Liver (tissue), 9 donors: ENCODE results near the gene ST7. TPM values are rescaled to one million over a fixed set of nuclear protein-coding genes. Genes with fewer than 3 reads are reported as not detected.

Experiments
- DNase-seq: peaks from one replicate; pipeline ENCODE4 v3.0.0-alpha.2; 2017; ENCODE audit warnings: low spot score
- H3K27ac ChIP-seq, 2 donors: one replicate each; pipeline ENCODE4 v1.7.0; 2013; ENCODE audit warnings: inconsistent platforms in 2 of 2, low read length in 2 of 2, control low read depth in 1 of 2, low read depth in 1 of 2, mild to moderate bottlenecking in 1 of 2
- H3K27me3 ChIP-seq, 4 donors: one replicate each; pipeline versions ENCODE4 v1.6.1 to v1.7.0; 2013; ENCODE audit warnings: low read length in 3 of 4, inconsistent platforms in 1 of 4, mild to moderate bottlenecking in 1 of 4, moderate library complexity in 1 of 4; ENCODE audit not compliant: control insufficient read depth in 4 of 4, insufficient read depth in 4 of 4
- H3K36me3 ChIP-seq, 4 donors: one replicate each; pipeline versions ENCODE4 v1.6.1 to v1.7.0; 2013; ENCODE audit warnings: low read length in 3 of 4, mild to moderate bottlenecking in 3 of 4, low read depth in 1 of 4, moderate library complexity in 1 of 4; ENCODE audit not compliant: control insufficient read depth in 4 of 4, insufficient read depth in 3 of 4
- H3K4me1 ChIP-seq, 4 donors: one replicate each; pipeline versions ENCODE4 v1.6.1 to v1.7.0; 2013; ENCODE audit warnings: low read length in 3 of 4, mild to moderate bottlenecking in 3 of 4, moderate library complexity in 1 of 4; ENCODE audit not compliant: control insufficient read depth in 4 of 4, insufficient read depth in 4 of 4
- H3K4me3 ChIP-seq, 3 donors: one replicate each; pipeline versions ENCODE4 v1.6.1 to v1.7.0; 2013; ENCODE audit warnings: low read length in 3 of 3, control low read depth in 1 of 3, low read depth in 1 of 3, mild to moderate bottlenecking in 1 of 3
- H3K9ac ChIP-seq, 2 donors: one replicate each; pipeline ENCODE4 v1.7.0; 2013; ENCODE audit warnings: low read length in 2 of 2, mild to moderate bottlenecking in 2 of 2, moderate library complexity in 2 of 2, control low read depth in 1 of 2, low read depth in 1 of 2
- H3K9me3 ChIP-seq, 4 donors: one replicate each; pipeline versions ENCODE4 v1.6.1 to v1.7.0; 2013; ENCODE audit warnings: low read length in 3 of 4; ENCODE audit not compliant: control insufficient read depth in 4 of 4
- ATF3 ChIP-seq: IDR thresholded peaks from 2 replicates; pipeline ENCODE4 v1.6.1; 2016; ENCODE audit warnings: antibody characterized with exemption
- CTCF ChIP-seq: fragments of 150-350 bp; IDR thresholded peaks from 2 replicates; pipeline ENCODE4 v1.5.1; 2017; ENCODE audit warnings: improper control_type of control experiment, low read depth, low read length; ENCODE audit not compliant: missing input control
- EGR1 ChIP-seq, 2 donors: IDR thresholded peaks; 2 replicates each; pipeline ENCODE4 v1.6.1; 2016 to 2018; ENCODE audit warnings: antibody characterized with exemption in 2 of 2, low read depth in 2 of 2
- FOXA1 ChIP-seq: IDR thresholded peaks from 2 replicates; pipeline ENCODE4 v1.6.1; 2016; ENCODE audit warnings: antibody characterized with exemption
- GABPA ChIP-seq, 2 donors: IDR thresholded peaks in 1 of 2; conservative IDR thresholded peaks in 1 of 2; 2 replicates each; pipeline ENCODE4 v1.6.1; 2016; ENCODE audit warnings: antibody characterized with exemption in 2 of 2, mild to moderate bottlenecking in 1 of 2, moderate library complexity in 1 of 2
- HNF4A ChIP-seq, 2 donors: conservative IDR thresholded peaks; 2 replicates each; pipeline ENCODE4 v1.6.1; 2016; ENCODE audit warnings: antibody characterized with exemption in 2 of 2, mild to moderate bottlenecking in 2 of 2
- HNF4G ChIP-seq: IDR thresholded peaks from 2 replicates; pipeline ENCODE4 v1.6.1; 2016; ENCODE audit warnings: antibody characterized with exemption
- JUND ChIP-seq, 2 donors: IDR thresholded peaks; 2 replicates each; pipeline ENCODE4 v1.6.1; 2016; ENCODE audit warnings: antibody characterized with exemption in 2 of 2
- MAX ChIP-seq: IDR thresholded peaks from 2 replicates; pipeline ENCODE4 v1.6.1; 2016; ENCODE audit warnings: antibody characterized with exemption
- RAD21 ChIP-seq, 2 donors: IDR thresholded peaks; 2 replicates each; pipeline ENCODE4 v1.6.1; 2016; ENCODE audit warnings: antibody characterized with exemption in 2 of 2, mild to moderate bottlenecking in 2 of 2
- REST ChIP-seq: IDR thresholded peaks from 2 replicates; pipeline ENCODE4 v1.6.1; 2016; ENCODE audit warnings: antibody characterized with exemption, mild to moderate bottlenecking
- RXRA ChIP-seq, 2 donors: IDR thresholded peaks; 2 replicates each; pipeline ENCODE4 v1.6.1; 2017 to 2018; ENCODE audit warnings: antibody characterized with exemption in 2 of 2, mild to moderate bottlenecking in 1 of 2
- SP1 ChIP-seq: IDR thresholded peaks from 2 replicates; pipeline ENCODE4 v1.6.1; 2018; ENCODE audit warnings: antibody characterized with exemption, mild to moderate bottlenecking
- TAF1 ChIP-seq: conservative IDR thresholded peaks from 2 replicates; pipeline ENCODE4 v1.6.1; 2016; ENCODE audit warnings: antibody characterized with exemption, mild to moderate bottlenecking
- YY1 ChIP-seq: IDR thresholded peaks from 2 replicates; pipeline ENCODE4 v1.6.1; 2016; ENCODE audit warnings: antibody characterized with exemption, mild to moderate bottlenecking
- ZBTB33 ChIP-seq: IDR thresholded peaks from 2 replicates; pipeline ENCODE4 v1.6.1; 2016; ENCODE audit warnings: antibody characterized with exemption
- WGBS: extraction: QIAGEN DNeasy Blood & Tissue Kit; methylation state at CpG from one replicate; pipeline ENCODE4 v1.1.7; 2013; 5-methylcytosine and 5-hydroxymethylcytosine counted together
- polyA plus RNA-seq, 2 donors: library from polyadenylated mRNA; stranded (reverse) in 1 of 2; unstranded in 1 of 2; fragments of 200-250 nt in 1 of 2; fragments of >200 nt in 1 of 2; fragmentation: Nextera tagmentation in 1 of 2; extraction: Ambion mirVana in 1 of 2; gene quantifications; one replicate each; pipeline versions ENCODE4 v1.2.1 to v1.2.3, GENCODE V29; 2013 to 2015
- total RNA-seq, 2 donors: library from RNA; depleted of rRNA; stranded (reverse); fragments of >200 nt; gene quantifications; one replicate each; pipeline ENCODE4 v1.2.3, GENCODE V29; 2014
- donor health status: healthy.
- donor health status: healthy.
- donor health status: healthy.
- donor health status: healthy.
- donor health status: healthy.

ST7 gene
- total and polyA plus RNA-seq, 4 donors = 13.5 to 30.7 (median 22.6) TPM

- no peaks in the 10 kb centered on the region for H3K36me3 ChIP-seq
- no peak for DNase-seq
- H3K4me1 ChIP-seq = peaks cover 0 to 3% (median under 1%) of the 10 kb centered on the region in 4 donors
- no peak overlapping the region for H3K9ac ChIP-seq
- WGBS = 94% methylated on average over 2 of the region's 2 CpGs
- H3K4me3 ChIP-seq = no peak overlapping the region
- H3K9me3 ChIP-seq = no peaks in the 10 kb centered on the region
- H3K27ac ChIP-seq = no peak overlapping the region
- TF ChIP-seq ZBTB33 (no peak), MAX (no peak), HNF4A (conservative IDR thresholded peaks at IDR 0.05) (no peak), ATF3 (no peak), SP1 (no peak), JUND (IDR thresholded peaks at IDR 0.05) (no peak), GABPA (IDR thresholded peaks at IDR 0.05 in 1 of 2, conservative IDR thresholded peaks at IDR 0.05 in 1 of 2) (no peak), HNF4G (no peak), RAD21 (IDR thresholded peaks at IDR 0.05) (no peak), YY1 (no peak), FOXA1 (no peak)
- H3K27me3 ChIP-seq = no peaks in the 10 kb centered on the region
These were observed 52.1 kb downstream of the ST7 start for GRCh38 chr7:117005449-117005848.

GRCh38 chr7:117006907-117007684, 53.8 kb downstream of the ST7 start:
- TF ChIP-seq MAX (no peak), HNF4A (conservative IDR thresholded peaks at IDR 0.05) (no peak), EGR1 (IDR thresholded peaks at IDR 0.05; ENCODE audit: low read depth in 2 of 2) (no peak), TAF1 (no peak), RXRA (IDR thresholded peaks at IDR 0.05) (no peak), CTCF (no peak), YY1 (no peak), FOXA1 (no peak), GABPA (IDR thresholded peaks at IDR 0.05 in 1 of 2, conservative IDR thresholded peaks at IDR 0.05 in 1 of 2) (no peak), REST (no peak)
- H3K27me3 ChIP-seq = no peaks in the 10 kb centered on the region
- no peak for DNase-seq
- H3K4me3 ChIP-seq = no peak overlapping the region
- no peak overlapping the region for H3K27ac ChIP-seq
- H3K4me1 ChIP-seq = peaks cover 0 to 6% (median under 1%) of the 10 kb centered on the region in 4 donors
- no peaks in the 10 kb centered on the region for H3K9me3 ChIP-seq
- WGBS = 92% methylated on average over 5 of the region's 5 CpGs
- H3K9ac ChIP-seq = no peak overlapping the region
- H3K36me3 ChIP-seq = no peaks in the 10 kb centered on the region
